Common myeloid progenitor, CD34-positive (primary cell): ENCODE results near the gene SGCE.

Experiments
- CTCF ChIA-PET: fragments of 350-600 bp; sonication (Branson Sonifier 250); formaldehyde crosslinking; loops from one replicate; lab custom pipeline; 2021; ENCODE audit warnings: antibody characterized with exemption; lab: Charles Lee
- POLR2A ChIA-PET: fragments of 350-600 bp; sonication (Branson Sonifier 250); formaldehyde crosslinking; loops from one replicate; lab custom pipeline; 2021; ENCODE audit warnings: antibody characterized with exemption; lab: Charles Lee
- DNase-seq, 3 donors: peaks; one replicate each; pipeline versions ENCODE4 v3.0.0 to v3.0.0-alpha.2; 2013
- H3K27ac ChIP-seq, 2 experiments: 1 replicate in 1 of 2; 2 replicates in 1 of 2; pipeline ENCODE4 v1.7.0; 2013; ENCODE audit warnings: inconsistent platforms in 2 of 2, low read length in 2 of 2, mild to moderate bottlenecking in 2 of 2, low read depth in 1 of 2, moderate library complexity in 1 of 2; ENCODE audit not compliant: severe bottlenecking in 2 of 2, insufficient read depth in 1 of 2, poor library complexity in 1 of 2
- H3K27me3 ChIP-seq, 5 experiments: replicated peaks in 2 of 5; 1 replicate in 3 of 5; 2 replicates in 2 of 5; pipeline versions ENCODE4 v1.6.1 to v1.7.0; 2013; ENCODE audit warnings: low read length in 4 of 5, mild to moderate bottlenecking in 2 of 5, moderate library complexity in 2 of 5, inconsistent platforms in 1 of 5; ENCODE audit not compliant: insufficient read depth in 5 of 5, control insufficient read depth in 4 of 5
- H3K36me3 ChIP-seq, 4 experiments: 1 replicate in 2 of 4; 2 replicates in 2 of 4; pipeline versions ENCODE4 v1.6.1 to v1.7.0; 2013; ENCODE audit warnings: low read length in 3 of 4, control low read depth in 1 of 4, mild to moderate bottlenecking in 1 of 4; ENCODE audit not compliant: control insufficient read depth in 4 of 4, insufficient read depth in 4 of 4
- H3K4me1 ChIP-seq, 4 experiments: 1 replicate in 3 of 4; 2 replicates in 1 of 4; pipeline versions ENCODE4 v1.6.1 to v1.7.1; 2013; ENCODE audit warnings: low read length in 3 of 4, mild to moderate bottlenecking in 3 of 4, control low read depth in 1 of 4, inconsistent platforms in 1 of 4, moderate library complexity in 1 of 4; ENCODE audit not compliant: control insufficient read depth in 4 of 4, insufficient read depth in 4 of 4; ENCODE audit errors: control extremely low read depth in 1 of 4
- H3K4me3 ChIP-seq, 7 experiments: 1 replicate in 4 of 7; 2 replicates in 3 of 7; pipeline versions ENCODE4 v1.5.1 to v1.7.0; 2013; ENCODE audit warnings: mild to moderate bottlenecking in 7 of 7, low read length in 6 of 7, moderate library complexity in 6 of 7, inconsistent platforms in 2 of 7, low read depth in 2 of 7, control low read depth in 1 of 7; ENCODE audit not compliant: insufficient read depth in 4 of 7, control insufficient read depth in 1 of 7; ENCODE audit errors: extremely low read depth in 1 of 7
- H3K9me3 ChIP-seq, 5 experiments: 1 replicate in 4 of 5; 2 replicates in 1 of 5; pipeline versions ENCODE4 v1.6.1 to v1.7.1; 2013; ENCODE audit warnings: low read length in 4 of 5, mild to moderate bottlenecking in 2 of 5, inconsistent platforms in 1 of 5, low read depth in 1 of 5, moderate library complexity in 1 of 5; ENCODE audit not compliant: control insufficient read depth in 4 of 5, insufficient read depth in 2 of 5; ENCODE audit errors: control extremely low read depth in 1 of 5
- WGBS: methylation state at CpG from one replicate; pipeline ENCODE4 v1.1.5; 2013; ENCODE audit not compliant: insufficient coverage; 5-methylcytosine and 5-hydroxymethylcytosine counted together

The SGCE gene

GRCh38 chr7:94658826-94659225 is 2.9 kb upstream of the SGCE start:
- H3K9me3 ChIP-seq = peaks cover 0 to 7% (median 5%) of the 10 kb centered on the region in 5 experiments
- CTCF ChIA-PET = interaction anchor here (0.7 kb wide), 1 partner anchor 208 kb away, joined by 3 read pairs; no protein-coding TSS in a partner anchor
- 75% methylated on average over 1 of the region's 2 CpGs for WGBS
- H3K27me3 ChIP-seq = peaks cover 2 to 33% (median 13%) of the 10 kb centered on the region in 5 experiments
- H3K4me1 ChIP-seq = peaks cover 0 to 36% (median 32%) of the 10 kb centered on the region in 4 experiments
- POLR2A ChIA-PET = interaction anchor here (0.6 kb wide), 1 partner anchor 144 kb away, joined by 6 read pairs; no protein-coding TSS in a partner anchor
- H3K27ac ChIP-seq = no peak overlapping the region
- peak overlapping the region in 2 of 7 experiments; percentile 8 to 26 for H3K4me3 ChIP-seq
- H3K36me3 ChIP-seq = no peaks in the 10 kb centered on the region
- no peak for DNase-seq

- ChIA-PET CTCF (no interaction called here), POLR2A (interaction anchor here (0.6 kb wide), 1 partner anchor 144 kb away, joined by 6 read pairs; no protein-coding TSS in a partner anchor)
- peaks cover 0 to 7% (median 5%) of the 10 kb centered on the region in 5 experiments for H3K9me3 ChIP-seq
- 47% methylated on average over 20 of the region's 38 CpGs for WGBS
- peak; percentile 94 to 97 (median 96) for DNase-seq
- peak overlapping the region in 5 of 7 experiments; percentile 19 to 72 (median 59) for H3K4me3 ChIP-seq
- H3K27me3 ChIP-seq = peaks cover 5 to 39% (median 13%) of the 10 kb centered on the region in 5 experiments
- H3K4me1 ChIP-seq = peaks cover 0 to 36% (median 32%) of the 10 kb centered on the region in 4 experiments
- no peak overlapping the region for H3K27ac ChIP-seq
- no peaks in the 10 kb centered on the region for H3K36me3 ChIP-seq
Measured at GRCh38 chr7:94657771-94658693, 2.1 kb upstream of the SGCE start.

- ChIA-PET CTCF (interaction anchor here (0.6 to 1.6 kb wide), 4 partner anchors 8 to 208 kb away, joined by 3 read pairs; no protein-coding TSS in a partner anchor), POLR2A (no interaction called here)
- Histone ChIP-seq H3K36me3 (no peaks in the 10 kb centered on the region), H3K4me3 (peak overlapping the region in 6 of 7 experiments; percentile 35 to 72 (median 61)), H3K4me1 (peaks cover 0 to 32% (median 28%) of the 10 kb centered on the region in 4 experiments), H3K27ac (no peak overlapping the region), H3K27me3 (peaks cover 12 to 48% (median 13%) of the 10 kb centered on the region in 5 experiments), H3K9me3 (peaks cover 0 to 7% (median 5%) of the 10 kb centered on the region in 5 experiments)
- WGBS = 54% methylated on average over 31 of the region's 36 CpGs
- peak in 2 of 3 donors; percentile 38 to 53 for DNase-seq
Measured at GRCh38 chr7:94656925-94657731, 1.2 kb upstream of the SGCE start.

GRCh38 chr7:94656658-94656924 is 658 bp upstream of the SGCE start:
- peak in 1 of 3 donors; percentile 8 for DNase-seq
- Histone ChIP-seq H3K4me1 (peaks cover 0 to 32% (median 28%) of the 10 kb centered on the region in 4 experiments), H3K36me3 (no peaks in the 10 kb centered on the region), H3K27me3 (peaks cover 12 to 53% (median 16%) of the 10 kb centered on the region in 5 experiments), H3K4me3 (peak overlapping the region in 6 of 7 experiments; percentile 12 to 72 (median 51)), H3K9me3 (peaks cover 0 to 7% (median 5%) of the 10 kb centered on the region in 5 experiments), H3K27ac (no peak overlapping the region)
- CTCF ChIA-PET = interaction anchor here (1.2 to 1.6 kb wide), 3 partner anchors 9 to 208 kb away, joined by 3 read pairs; no protein-coding TSS in a partner anchor
- 48% methylated on average over 10 of the region's 10 CpGs for WGBS
- POLR2A ChIA-PET = no interaction called here

- H3K4me3 ChIP-seq = peak overlapping the region in 5 of 7 experiments; percentile 41 to 56 (median 48)
- peaks cover 0 to 7% (median 5%) of the 10 kb centered on the region in 5 experiments for H3K9me3 ChIP-seq
- CTCF ChIA-PET = no interaction called here
- no peaks in the 10 kb centered on the region for H3K36me3 ChIP-seq
- peaks cover 16 to 65% (median 17%) of the 10 kb centered on the region in 5 experiments for H3K27me3 ChIP-seq
- DNase-seq = peak in 2 of 3 donors; percentile 54 to 57
- H3K4me1 ChIP-seq = peaks cover 0 to 32% (median 28%) of the 10 kb centered on the region in 4 experiments
- under 1% methylated on average over 31 of the region's 38 CpGs for WGBS
- POLR2A ChIA-PET = no interaction called here
- no peak overlapping the region for H3K27ac ChIP-seq
Measured at GRCh38 chr7:94655126-94655847, 646 bp downstream of the SGCE start.

- no peaks in the 10 kb centered on the region for H3K36me3 ChIP-seq
- POLR2A ChIA-PET = interaction anchor here (0.5 kb wide), 1 partner anchor 559 kb away, joined by 3 read pairs; no protein-coding TSS in a partner anchor
- peaks cover 17 to 67% (median 18%) of the 10 kb centered on the region in 5 experiments for H3K27me3 ChIP-seq
- CTCF ChIA-PET = no interaction called here
- peaks cover 0 to 7% (median 5%) of the 10 kb centered on the region in 5 experiments for H3K9me3 ChIP-seq
- no peak overlapping the region for H3K27ac ChIP-seq
- WGBS = 3% methylated on average over 6 of the region's 11 CpGs
- peaks cover 0 to 32% (median 28%) of the 10 kb centered on the region in 4 experiments for H3K4me1 ChIP-seq
- peak overlapping the region in 4 of 7 experiments; percentile 41 to 56 (median 49) for H3K4me3 ChIP-seq
- DNase-seq = no peak
Measured at GRCh38 chr7:94654783-94655125, 1.2 kb downstream of the SGCE start.
